ENCODE data around the gene CHP2.

DNA sequence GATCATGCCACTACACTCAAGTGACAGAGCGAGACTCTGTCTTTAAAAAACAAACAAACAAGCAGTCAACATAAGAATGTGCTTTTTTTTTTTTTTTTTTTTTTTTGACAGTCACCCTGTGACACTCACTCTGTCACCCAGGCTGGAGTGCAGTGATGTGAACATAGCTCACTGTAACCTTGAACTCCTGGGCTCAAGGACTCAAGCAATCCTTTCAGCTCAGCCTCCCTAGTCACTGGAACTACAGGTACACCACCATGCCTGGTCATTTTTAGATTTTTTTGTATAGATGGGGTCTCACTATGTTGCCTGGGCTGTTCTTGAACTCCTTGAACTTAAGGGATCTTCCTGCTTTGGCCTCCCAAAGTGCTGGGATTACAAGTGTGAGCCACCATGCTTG lies 15.3 kb upstream of the CHP2 start:
- TF ChIP-seq POLR2A (IDR thresholded peaks at IDR 0.05) = no peak
- TF ChIP-seq POLR2AphosphoS5 (IDR thresholded peaks at IDR 0.05) = no peak
- TF ChIP-seq, protein P1, sequence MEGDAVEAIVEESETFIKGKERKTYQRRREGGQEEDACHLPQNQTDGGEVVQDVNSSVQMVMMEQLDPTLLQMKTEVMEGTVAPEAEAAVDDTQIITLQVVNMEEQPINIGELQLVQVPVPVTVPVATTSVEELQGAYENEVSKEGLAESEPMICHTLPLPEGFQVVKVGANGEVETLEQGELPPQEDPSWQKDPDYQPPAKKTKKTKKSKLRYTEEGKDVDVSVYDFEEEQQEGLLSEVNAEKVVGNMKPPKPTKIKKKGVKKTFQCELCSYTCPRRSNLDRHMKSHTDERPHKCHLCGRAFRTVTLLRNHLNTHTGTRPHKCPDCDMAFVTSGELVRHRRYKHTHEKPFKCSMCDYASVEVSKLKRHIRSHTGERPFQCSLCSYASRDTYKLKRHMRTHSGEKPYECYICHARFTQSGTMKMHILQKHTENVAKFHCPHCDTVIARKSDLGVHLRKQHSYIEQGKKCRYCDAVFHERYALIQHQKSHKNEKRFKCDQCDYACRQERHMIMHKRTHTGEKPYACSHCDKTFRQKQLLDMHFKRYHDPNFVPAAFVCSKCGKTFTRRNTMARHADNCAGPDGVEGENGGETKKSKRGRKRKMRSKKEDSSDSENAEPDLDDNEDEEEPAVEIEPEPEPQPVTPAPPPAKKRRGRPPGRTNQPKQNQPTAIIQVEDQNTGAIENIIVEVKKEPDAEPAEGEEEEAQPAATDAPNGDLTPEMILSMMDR (IDR thresholded peaks at IDR 0.05) = no peak
